NCI-H2081 treated with DMSO at 0.1 percent for 48 hours (cell line): ENCODE results near the gene CCNI2.

Experiments
- DNase-seq: peaks from one replicate; lab custom pipeline; 2025; lab: John Stamatoyannopoulos, UW

The CCNI2 gene

DNA sequence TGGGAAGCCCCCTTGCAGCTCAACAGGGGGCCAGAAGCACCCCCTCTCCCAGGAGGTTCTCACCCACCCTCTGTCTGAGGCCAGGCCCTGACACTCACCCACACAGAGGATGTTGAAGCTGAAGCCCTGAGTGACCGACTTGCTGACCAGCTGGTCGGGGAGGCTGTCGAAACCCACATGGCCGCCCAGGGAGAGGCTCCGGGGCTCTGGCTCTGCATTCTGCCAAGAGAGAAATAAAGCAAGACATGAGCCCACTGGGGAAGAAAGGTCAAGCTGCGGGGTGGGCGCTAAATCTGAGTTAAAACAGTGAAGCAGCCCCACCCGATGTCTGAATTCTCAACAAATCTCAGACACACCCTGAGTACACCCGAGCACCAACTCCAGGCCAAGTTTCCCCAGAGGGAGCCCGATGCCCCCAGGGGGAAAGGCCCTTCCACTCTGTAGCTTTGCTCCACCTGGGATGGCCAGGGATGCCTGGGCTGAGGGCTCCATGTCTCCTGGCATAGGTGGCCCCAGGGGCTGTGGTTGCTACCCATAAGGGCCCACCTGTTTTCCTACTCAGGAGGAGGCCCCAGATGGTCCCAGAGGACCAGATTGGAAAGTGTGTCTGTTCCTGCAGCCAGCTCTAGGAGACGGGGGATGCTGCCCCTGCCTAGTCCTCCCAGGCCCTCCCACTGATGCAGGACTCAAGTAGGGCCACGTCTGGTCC is 18.2 kb downstream of the CCNI2 start:
- no peak for DNase-seq

- no peak for DNase-seq
Observed at GRCh38 chr5:132766020-132766805, 19.0 kb downstream of the CCNI2 start.

DNA sequence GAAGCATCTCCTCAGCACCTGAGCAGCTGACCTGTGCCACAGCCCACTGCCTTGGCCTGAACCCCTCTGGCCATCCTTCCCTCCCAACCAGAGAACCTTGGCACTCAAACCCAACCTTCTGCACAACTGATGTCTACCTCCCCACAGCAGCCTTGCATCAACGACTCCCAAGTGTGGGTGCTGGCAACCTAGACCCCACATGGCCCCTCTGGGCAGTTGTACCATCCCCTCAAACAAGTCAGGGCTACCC is 19.5 kb downstream of the CCNI2 start:
- no peak for DNase-seq

- DNase-seq = no peak
Observed at GRCh38 chr5:132767150-132767549, 19.9 kb downstream of the CCNI2 start.

DNA sequence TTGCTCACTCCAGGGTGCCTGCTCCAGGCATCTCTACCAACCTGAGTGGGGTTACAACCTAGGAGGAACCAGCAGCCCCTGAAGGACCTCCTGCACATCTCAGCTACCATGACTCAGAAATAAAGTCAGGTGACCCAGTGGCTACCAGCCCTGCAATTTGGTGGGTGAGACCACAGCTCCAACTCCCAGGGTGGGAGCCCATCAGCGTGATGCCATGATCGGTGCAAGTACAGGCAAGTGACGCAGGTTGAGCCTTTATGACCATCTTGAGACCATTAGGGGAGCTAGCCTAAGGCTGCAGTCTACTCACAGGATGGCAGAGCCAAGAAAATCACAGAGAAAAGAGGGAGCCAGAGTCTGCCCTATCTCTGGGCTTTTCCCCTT is 21.3 kb downstream of the CCNI2 start:
- DNase-seq = no peak

- DNase-seq = no peak
Observed at GRCh38 chr5:132770476-132771159, 23.4 kb downstream of the CCNI2 start.

- DNase-seq = no peak
Observed at GRCh38 chr5:132771503-132771998, 24.3 kb downstream of the CCNI2 start.

GRCh38 chr5:132772291-132773070 is 25.3 kb downstream of the CCNI2 start:
- no peak for DNase-seq

- DNase-seq = no peak
Observed at GRCh38 chr5:132773114-132773513, 25.9 kb downstream of the CCNI2 start.

DNA sequence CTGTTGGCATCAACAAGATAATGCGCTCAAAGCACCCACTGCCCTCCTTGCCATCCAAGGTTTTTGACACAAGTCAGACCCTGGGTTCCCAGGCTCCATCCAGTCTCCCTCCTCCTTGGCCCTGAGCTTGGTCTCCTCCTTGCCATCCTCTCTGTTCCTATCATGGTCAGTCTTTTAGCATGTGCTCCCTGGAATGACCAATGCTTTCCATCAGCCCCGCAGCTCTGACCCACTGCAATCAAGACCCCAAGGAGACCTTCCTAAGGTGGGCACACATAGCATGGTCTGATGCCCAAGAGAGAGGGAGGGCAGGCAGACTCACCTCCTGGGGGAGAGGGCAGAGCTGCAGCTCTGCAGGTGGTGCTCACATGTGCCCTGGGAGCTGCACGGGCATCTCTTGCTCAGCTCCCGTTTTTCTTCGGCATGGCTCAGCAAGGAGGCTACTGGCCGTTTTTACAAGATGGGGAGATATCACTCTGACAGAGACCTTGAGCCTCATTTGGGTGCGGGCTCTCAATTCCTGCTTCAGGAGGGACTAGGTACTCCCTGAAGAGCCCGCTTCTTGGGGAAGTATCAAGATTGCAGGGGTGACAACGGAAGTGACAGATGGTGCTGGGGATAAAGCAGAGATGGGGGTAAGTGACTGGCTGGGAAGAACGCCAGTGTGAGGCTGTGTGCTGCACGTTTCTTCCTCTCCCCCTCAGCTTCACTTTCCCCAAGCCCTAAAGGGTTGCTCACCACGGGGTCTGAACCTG is 26.6 kb downstream of the CCNI2 start:
- no peak for DNase-seq

- DNase-seq = no peak
Observed at GRCh38 chr5:132774406-132774805, 27.2 kb downstream of the CCNI2 start.

- DNase-seq = no peak
Observed at GRCh38 chr5:132774896-132775295, 27.7 kb downstream of the CCNI2 start.

DNA sequence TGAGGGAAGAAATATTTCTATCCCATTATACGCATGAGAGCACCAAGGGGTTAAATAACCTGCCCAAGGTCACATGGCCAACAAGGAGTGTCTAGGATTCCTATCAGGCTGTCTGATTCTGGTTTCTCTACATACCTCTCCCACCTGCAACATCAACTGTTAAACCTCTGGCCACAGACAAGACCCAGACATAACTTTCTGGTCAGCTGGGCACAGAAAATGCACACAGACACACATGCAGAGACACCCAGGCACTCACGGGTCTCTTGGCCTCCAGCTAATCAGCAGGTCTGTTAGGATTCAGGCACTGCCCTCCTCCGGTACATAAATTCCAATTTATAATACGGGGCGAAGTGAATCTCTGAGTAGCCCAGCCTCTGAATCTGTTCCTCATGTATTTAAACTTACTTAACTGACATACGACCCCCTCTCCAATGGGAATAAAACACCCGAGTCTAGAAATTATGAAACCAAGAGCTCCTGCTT is 28.3 kb downstream of the CCNI2 start:
- DNase-seq = no peak

GRCh38 chr5:132776131-132776937 is 29.1 kb downstream of the CCNI2 start:
- no peak for DNase-seq

GRCh38 chr5:132776938-132777208 is 29.6 kb downstream of the CCNI2 start:
- no peak for DNase-seq

- DNase-seq = no peak
Observed at GRCh38 chr5:132777209-132778069, 30.2 kb downstream of the CCNI2 start, which contains the start of gene SEPTIN8. Gene SEPTIN8 (minus strand): TSS chr5:132777239. CDS start chr5:132777137, 102 bp downstream.

DNA sequence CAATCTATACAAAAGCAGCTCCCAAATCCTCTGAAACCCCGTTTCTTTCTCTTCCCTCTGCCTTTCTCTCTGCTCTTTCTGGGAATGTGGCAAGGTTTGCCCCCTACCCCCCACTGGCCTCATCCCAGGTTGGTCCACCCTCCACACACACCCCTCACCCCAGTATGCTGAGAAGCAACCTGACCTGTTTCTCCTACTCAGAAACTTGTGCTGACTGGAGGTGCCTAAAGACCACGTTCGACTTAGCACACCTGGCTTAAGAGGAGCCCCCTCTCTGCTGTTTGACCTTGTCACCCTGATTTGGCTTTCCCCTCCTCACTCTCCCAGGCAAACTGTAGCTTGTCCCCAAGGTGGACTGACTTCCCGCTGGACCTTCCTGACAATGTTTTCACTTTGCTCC is 30.9 kb downstream of the CCNI2 start:
- no peak for DNase-seq

GRCh38 chr5:132778856-132779255 is 31.6 kb downstream of the CCNI2 start:
- no peak for DNase-seq

DNA sequence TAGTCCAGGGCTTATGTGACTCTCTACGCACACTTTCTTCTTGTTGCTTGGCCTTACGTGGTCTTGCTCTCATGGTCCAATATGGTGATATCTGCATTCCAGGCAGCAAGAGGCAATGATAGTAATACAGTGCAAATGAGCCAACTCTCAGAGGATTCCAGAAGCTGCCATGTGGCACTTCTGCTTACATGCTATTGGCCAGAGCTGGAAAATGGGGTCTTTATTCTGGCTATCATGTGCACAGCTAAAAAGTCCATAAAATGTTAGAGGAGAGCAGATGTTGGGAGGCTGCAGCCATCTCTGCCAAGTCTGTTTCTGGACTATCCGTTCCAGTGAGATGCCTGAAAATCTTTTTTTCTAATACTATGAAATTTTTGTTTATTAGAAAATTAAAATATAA is 32.7 kb downstream of the CCNI2 start:
- no peak for DNase-seq

DNA sequence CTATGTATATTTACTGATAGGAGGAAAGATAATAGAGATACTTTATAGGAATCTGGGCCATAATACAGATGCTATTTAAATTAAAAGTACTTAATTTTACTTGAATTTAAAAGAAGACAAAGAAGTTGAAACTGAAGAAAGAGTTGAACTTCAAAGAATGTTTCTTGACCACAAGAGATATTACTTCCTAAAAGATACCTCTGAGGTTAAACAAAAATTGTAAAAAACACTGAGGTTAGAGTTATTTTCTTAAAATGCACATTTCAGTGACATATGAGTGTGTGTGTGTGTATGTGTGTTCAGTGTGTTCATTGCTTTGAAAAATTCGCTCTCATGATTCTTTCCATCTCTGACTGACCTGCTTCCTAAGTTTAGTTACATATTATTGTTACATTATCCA is 33.4 kb downstream of the CCNI2 start:
- DNase-seq = no peak
